ENCODE data around the gene GCNT4. TPM values are rescaled to one million over a fixed set of nuclear protein-coding genes. Genes with fewer than 3 reads are reported as not detected.
A peak's percentile ranks its signal among the peaks of the same experiment; 100 is the strongest.

GCNT4 gene
- total and polyA plus RNA-seq, 4 experiments from 2014 or later = 2.0 to 31.4 (median 16.5) TPM

GRCh38 chr5:75016896-75017295 is 35.5 kb downstream of the GCNT4 start:
- Mint-ChIP-seq H3K27me3 (no peaks in the 10 kb centered on the region), H3K27ac (no peak overlapping the region), H3K9me3 (no peaks in the 10 kb centered on the region), H3K4me1 (no peaks in the 10 kb centered on the region), H3K36me3 (peaks cover 0 to 3% of the 10 kb centered on the region in 2 donors), H3K4me3 (no peak overlapping the region)
- intact Hi-C loops (cut with micrococcal nuclease) = no loop called here
- CTCF ChIA-PET (ENCODE audit: partially characterized antibody) = no interaction called here
- Histone ChIP-seq H3K27me3 (ENCODE audit: insufficient read depth, low read length) (no peaks in the 10 kb centered on the region), H3K4me1 (ENCODE audit: insufficient read depth, low read length) (no peaks in the 10 kb centered on the region), H3K4me3 (ENCODE audit: low read length in 2 of 2) (no peak overlapping the region), H3K27ac (ENCODE audit: low read depth, low read length) (no peak overlapping the region), H3K9me3 (ENCODE audit: control insufficient read depth in 1 of 2, low read length in 2 of 2) (no peaks in the 10 kb centered on the region), H3K36me3 (ENCODE audit: insufficient read depth, low read length) (no peaks in the 10 kb centered on the region)
- DNase-seq = no peak
- POLR2A ChIA-PET (ENCODE audit: partially characterized antibody) = no interaction called here

- no peak overlapping the region for H3K4me3 Mint-ChIP-seq
- no peak overlapping the region for H3K27ac ChIP-seq (ENCODE audit: low read depth, low read length)
- CTCF ChIA-PET (ENCODE audit: partially characterized antibody) = no interaction called here
- no peaks in the 10 kb centered on the region for H3K4me1 ChIP-seq (ENCODE audit: insufficient read depth, low read length)
- H3K4me1 Mint-ChIP-seq = no peaks in the 10 kb centered on the region
- H3K36me3 Mint-ChIP-seq = peaks cover 0 to 3% of the 10 kb centered on the region in 2 donors
- POLR2A ChIA-PET (ENCODE audit: partially characterized antibody) = no interaction called here
- H3K9me3 ChIP-seq (ENCODE audit: control insufficient read depth in 1 of 2, low read length in 2 of 2) = no peaks in the 10 kb centered on the region
- H3K9me3 Mint-ChIP-seq = no peaks in the 10 kb centered on the region
- H3K27me3 ChIP-seq (ENCODE audit: insufficient read depth, low read length) = no peaks in the 10 kb centered on the region
- no peaks in the 10 kb centered on the region for H3K27me3 Mint-ChIP-seq
- H3K36me3 ChIP-seq (ENCODE audit: insufficient read depth, low read length) = no peaks in the 10 kb centered on the region
- DNase-seq = no peak
- H3K4me3 ChIP-seq (ENCODE audit: low read length in 2 of 2) = no peak overlapping the region
- intact Hi-C loops (cut with micrococcal nuclease) = no loop called here
- no peak overlapping the region for H3K27ac Mint-ChIP-seq
Measured at GRCh38 chr5:75012748-75013147, 39.6 kb downstream of the GCNT4 start.

DNA sequence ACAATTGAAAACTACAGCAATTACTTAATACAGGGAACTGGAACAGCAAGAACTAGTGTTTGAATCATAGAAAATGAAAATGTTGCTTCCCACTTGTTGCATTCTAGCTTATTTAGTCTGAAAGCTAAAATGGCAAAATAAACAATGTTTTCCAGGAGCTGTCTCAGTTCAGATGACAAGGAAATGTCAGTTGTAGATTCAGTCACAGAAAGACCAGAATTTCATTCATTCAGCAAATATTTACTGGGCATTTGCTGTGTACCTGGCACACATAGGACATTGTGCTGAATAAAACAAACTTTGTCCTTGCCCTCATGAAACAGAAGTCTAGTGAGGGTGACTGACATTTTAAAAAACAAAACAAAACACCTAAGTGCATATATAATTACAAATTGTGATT is 41.5 kb downstream of the GCNT4 start:
- no peaks in the 10 kb centered on the region for H3K36me3 ChIP-seq (ENCODE audit: insufficient read depth, low read length)
- no peak overlapping the region for H3K4me3 ChIP-seq (ENCODE audit: low read length in 2 of 2)
- Mint-ChIP-seq H3K27ac (no peak overlapping the region), H3K9me3 (peaks cover 0 to 6% (median 3%) of the 10 kb centered on the region in 8 donors), H3K4me3 (no peak overlapping the region), H3K4me1 (no peaks in the 10 kb centered on the region), H3K36me3 (peaks cover 0 to 5% of the 10 kb centered on the region in 2 donors), H3K27me3 (no peaks in the 10 kb centered on the region)
- H3K27ac ChIP-seq (ENCODE audit: low read depth, low read length) = no peak overlapping the region
- no peaks in the 10 kb centered on the region for H3K9me3 ChIP-seq (ENCODE audit: control insufficient read depth in 1 of 2, low read length in 2 of 2)
- DNase-seq = no peak
- POLR2A ChIA-PET (ENCODE audit: partially characterized antibody) = no interaction called here
- CTCF ChIA-PET (ENCODE audit: partially characterized antibody) = interaction anchor here (0.8 to 1.6 kb wide), 2 partner anchors 39 to 85 kb away, joined by 3 read pairs; no protein-coding TSS in a partner anchor
- H3K27me3 ChIP-seq (ENCODE audit: insufficient read depth, low read length) = no peaks in the 10 kb centered on the region
- no peaks in the 10 kb centered on the region for H3K4me1 ChIP-seq (ENCODE audit: insufficient read depth, low read length)
- intact Hi-C loops (cut with micrococcal nuclease) = no loop called here

- no peaks in the 10 kb centered on the region for H3K27me3 Mint-ChIP-seq
- DNase-seq = no peak
- H3K4me3 Mint-ChIP-seq = no peak overlapping the region
- Histone ChIP-seq H3K4me1 (ENCODE audit: insufficient read depth, low read length) (no peaks in the 10 kb centered on the region), H3K9me3 (ENCODE audit: control insufficient read depth in 1 of 2, low read length in 2 of 2) (no peaks in the 10 kb centered on the region), H3K36me3 (ENCODE audit: insufficient read depth, low read length) (no peaks in the 10 kb centered on the region), H3K27me3 (ENCODE audit: insufficient read depth, low read length) (no peaks in the 10 kb centered on the region), H3K4me3 (ENCODE audit: low read length in 2 of 2) (no peak overlapping the region), H3K27ac (ENCODE audit: low read depth, low read length) (no peak overlapping the region)
- POLR2A ChIA-PET (ENCODE audit: partially characterized antibody) = no interaction called here
- peaks cover 0 to 9% of the 10 kb centered on the region in 2 donors for H3K36me3 Mint-ChIP-seq
- intact Hi-C loops (cut with micrococcal nuclease) = no loop called here
- no peaks in the 10 kb centered on the region for H3K4me1 Mint-ChIP-seq
- peaks cover 0 to 17% (median 9%) of the 10 kb centered on the region in 8 donors for H3K9me3 Mint-ChIP-seq
- CTCF ChIA-PET (ENCODE audit: partially characterized antibody) = interaction anchor here (0.8 to 1.6 kb wide), 2 partner anchors 40 to 84 kb away, joined by 3 read pairs; no protein-coding TSS in a partner anchor
- H3K27ac Mint-ChIP-seq = peak overlapping the region in 1 of 7 donors; percentile 57
Measured at GRCh38 chr5:75009556-75010345, 42.6 kb downstream of the GCNT4 start.

GRCh38 chr5:75006865-75007822 is 45.2 kb downstream of the GCNT4 start:
- no peak overlapping the region for H3K27ac ChIP-seq (ENCODE audit: low read depth, low read length)
- Mint-ChIP-seq H3K36me3 (peaks cover 2 to 12% of the 10 kb centered on the region in 2 donors), H3K4me1 (no peaks in the 10 kb centered on the region), H3K4me3 (no peak overlapping the region), H3K27ac (no peak overlapping the region), H3K9me3 (peaks cover 0 to 21% (median 11%) of the 10 kb centered on the region in 8 donors), H3K27me3 (peaks cover 0 to 3% of the 10 kb centered on the region in 2 donors)
- POLR2A ChIA-PET (ENCODE audit: partially characterized antibody) = no interaction called here
- H3K36me3 ChIP-seq (ENCODE audit: insufficient read depth, low read length) = no peaks in the 10 kb centered on the region
- intact Hi-C loops (cut with micrococcal nuclease) = no loop called here
- H3K9me3 ChIP-seq (ENCODE audit: control insufficient read depth in 1 of 2, low read length in 2 of 2) = no peaks in the 10 kb centered on the region
- CTCF ChIA-PET (ENCODE audit: partially characterized antibody) = interaction anchor here (2.5 kb wide), 1 partner anchor 43 kb away, joined by 6 read pairs; no protein-coding TSS in a partner anchor
- DNase-seq = no peak
- H3K4me1 ChIP-seq (ENCODE audit: insufficient read depth, low read length) = no peaks in the 10 kb centered on the region
- H3K27me3 ChIP-seq (ENCODE audit: insufficient read depth, low read length) = no peaks in the 10 kb centered on the region
- no peak overlapping the region for H3K4me3 ChIP-seq (ENCODE audit: low read length in 2 of 2)

DNA sequence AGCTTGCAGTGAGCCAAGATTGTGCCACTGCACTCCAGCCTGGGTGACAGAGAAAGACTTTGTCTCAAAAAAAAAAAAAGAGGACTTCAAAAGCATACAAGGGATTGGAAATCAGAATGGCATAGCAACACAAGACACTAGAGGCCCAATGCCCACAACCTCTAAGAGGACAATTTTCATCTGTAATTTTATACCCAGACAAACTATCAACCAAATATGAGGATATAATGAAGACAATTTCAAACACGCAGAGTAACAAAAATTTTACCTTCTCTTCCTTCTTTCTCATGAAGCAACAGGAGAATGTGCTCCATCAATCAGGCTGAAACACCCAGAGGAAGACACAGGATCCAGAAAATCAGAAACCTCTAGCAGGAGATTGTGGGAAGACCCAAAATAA is 46.8 kb downstream of the GCNT4 start:
- no peaks in the 10 kb centered on the region for H3K27me3 ChIP-seq (ENCODE audit: insufficient read depth, low read length)
- Mint-ChIP-seq H3K27me3 (peaks cover 2 to 3% of the 10 kb centered on the region in 2 donors), H3K36me3 (peaks cover 2 to 12% of the 10 kb centered on the region in 2 donors), H3K27ac (no peak overlapping the region), H3K4me3 (no peak overlapping the region), H3K4me1 (no peaks in the 10 kb centered on the region), H3K9me3 (peaks cover 0 to 21% (median 11%) of the 10 kb centered on the region in 8 donors)
- no peak overlapping the region for H3K4me3 ChIP-seq (ENCODE audit: low read length in 2 of 2)
- H3K36me3 ChIP-seq (ENCODE audit: insufficient read depth, low read length) = no peaks in the 10 kb centered on the region
- ChIA-PET CTCF (ENCODE audit: partially characterized antibody) (no interaction called here), POLR2A (ENCODE audit: partially characterized antibody) (no interaction called here)
- no peaks in the 10 kb centered on the region for H3K9me3 ChIP-seq (ENCODE audit: control insufficient read depth in 1 of 2, low read length in 2 of 2)
- intact Hi-C loops (cut with micrococcal nuclease) = no loop called here
- DNase-seq = no peak
- no peaks in the 10 kb centered on the region for H3K4me1 ChIP-seq (ENCODE audit: insufficient read depth, low read length)
- H3K27ac ChIP-seq (ENCODE audit: low read depth, low read length) = no peak overlapping the region
